Stimulated activated CD8-positive, alpha-beta memory T cell treated with anti-CD3 and anti-CD28 coated beads, Interleukin-7, amount 100 ng/mL, for 24 hours (primary cell): ENCODE data around the gene INSRR.

ENCODE experiments used
- DNase-seq: peaks from one replicate; pipeline ENCODE4 v3.0.0-alpha.2; 2020; ENCODE audit warnings: low read depth

Gene INSRR

GRCh38 chr1:156894001-156894400 is 35.1 kb upstream of the INSRR start:
- DNase-seq = no peak

GRCh38 chr1:156893048-156893953 is 34.4 kb upstream of the INSRR start, which contains the start of gene PEAR1:
TSS of gene PEAR1 (plus strand) at chr1:156893718. CDS start at chr1:156903927, 10,209 bp downstream.
- no peak for DNase-seq

GRCh38 chr1:156892190-156893047 is 33.5 kb upstream of the INSRR start:
- DNase-seq = peak; percentile 78

- peak; percentile 31 for DNase-seq
These were observed 31.1 kb upstream of the INSRR start for GRCh38 chr1:156889802-156890580.

- no peak for DNase-seq
These were observed 28.8 kb upstream of the INSRR start for GRCh38 chr1:156887734-156888133.

- no peak for DNase-seq
These were observed 28.4 kb upstream of the INSRR start for GRCh38 chr1:156887317-156887716.

- no peak for DNase-seq
These were observed 27.8 kb upstream of the INSRR start for GRCh38 chr1:156886583-156887281.

GRCh38 chr1:156885880-156886355 is 27.0 kb upstream of the INSRR start:
- no peak for DNase-seq

- DNase-seq = no peak
These were observed 26.4 kb upstream of the INSRR start for GRCh38 chr1:156885314-156885713.

GRCh38 chr1:156884560-156885184 is 25.8 kb upstream of the INSRR start:
- no peak for DNase-seq

GRCh38 chr1:156883919-156884318 is 25.0 kb upstream of the INSRR start:
- no peak for DNase-seq

GRCh38 chr1:156882543-156882942 is 23.6 kb upstream of the INSRR start:
- DNase-seq = no peak

- DNase-seq = no peak
These were observed 22.7 kb upstream of the INSRR start for GRCh38 chr1:156881663-156882062.

- DNase-seq = no peak
These were observed 22.2 kb upstream of the INSRR start for GRCh38 chr1:156881101-156881500.

GRCh38 chr1:156880473-156880872 is 21.6 kb upstream of the INSRR start:
- DNase-seq = no peak

- DNase-seq = no peak
These were observed 21.0 kb upstream of the INSRR start for GRCh38 chr1:156879876-156880275.

- no peak for DNase-seq
These were observed 18.7 kb upstream of the INSRR start for GRCh38 chr1:156877433-156878170.

- DNase-seq = no peak
These were observed 17.4 kb upstream of the INSRR start for GRCh38 chr1:156876281-156876680.

- no peak for DNase-seq
These were observed 16.4 kb upstream of the INSRR start for GRCh38 chr1:156875341-156875615.
